ENCODE data around the gene TBC1D10A. TPM values are rescaled to one million over a fixed set of nuclear protein-coding genes. Genes with fewer than 3 reads are reported as not detected.

Gene TBC1D10A
- total RNA-seq, 1 experiment from 2014 or later, result 8.4 TPM

DNA sequence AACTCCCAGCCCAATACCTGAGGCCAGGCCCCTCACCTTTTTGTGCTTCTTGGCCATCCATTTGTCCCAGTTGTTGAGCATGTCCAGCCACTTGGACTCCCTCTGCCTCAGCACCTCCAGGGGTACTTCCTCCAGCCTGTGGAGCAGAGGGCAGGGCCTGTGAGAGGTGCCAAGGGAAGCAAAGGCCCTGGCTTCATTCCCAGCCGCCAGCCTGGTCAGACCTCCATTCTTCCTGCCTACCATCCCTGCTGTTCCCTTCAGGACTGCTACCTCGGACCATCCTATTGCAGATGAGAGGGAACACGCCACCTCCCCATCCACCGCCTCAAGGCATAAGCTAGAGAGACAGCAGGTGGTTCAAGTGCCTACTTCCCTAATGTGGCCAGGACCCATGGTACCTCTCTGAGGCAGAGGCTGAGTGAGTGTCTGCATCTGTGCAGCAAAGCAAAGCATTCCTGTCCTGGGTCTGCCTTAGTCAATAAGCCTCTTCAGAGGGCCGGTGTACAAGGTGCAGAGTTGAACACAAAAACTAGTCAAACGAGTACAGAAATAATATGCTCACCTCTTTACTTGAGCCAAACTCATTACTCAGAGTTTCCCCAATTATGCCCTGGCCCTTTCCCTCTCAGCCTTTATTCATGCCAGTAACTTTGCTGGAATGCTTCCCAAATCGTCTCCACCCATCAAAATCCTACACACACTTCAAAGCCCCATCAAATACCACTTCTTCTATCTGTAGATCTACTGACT lies 22.1 kb downstream of the TBC1D10A start:
- no CpG with 5 or more reads among the region's 7 CpGs for WGBS (ENCODE audit: extremely low coverage, insufficient read length, low lambda C conversion rate)

More for the DNA sequence above, 22.1 kb downstream of the TBC1D10A start:
- Histone ChIP-seq H3T11ph (ENCODE audit: low read length) (no peak overlapping the region), H2AFZ (ENCODE audit: low read length) (no peak overlapping the region), H3K27ac (ENCODE audit: insufficient read length, low read depth, low read length) (no peak overlapping the region), H4K20me1 (ENCODE audit: control insufficient read depth, insufficient read depth, insufficient read length) (no peaks in the 10 kb centered on the region), H3K27me3 (ENCODE audit: insufficient read depth, low read length) (no peaks in the 10 kb centered on the region), H3K23me2 (ENCODE audit: insufficient read length, low read depth, low read length, poor library complexity, severe bottlenecking) (no peaks in the 10 kb centered on the region), H3K4me2 (ENCODE audit: insufficient read depth, insufficient read length, low read length) (no peak overlapping the region), H2BK120ac (ENCODE audit: low read depth, low read length, poor library complexity, severe bottlenecking) (no peak overlapping the region), H4K91ac (ENCODE audit: insufficient read length, low read depth, low read length) (no peak overlapping the region), H2BK15ac (ENCODE audit: low read depth, low read length) (no peak overlapping the region), H3K23ac (ENCODE audit: insufficient read length, low read depth, low read length) (no peak overlapping the region), H3K9ac (ENCODE audit: extremely low read depth, insufficient read length, low read length) (no peak overlapping the region), H2BK5ac (ENCODE audit: insufficient read length, low read length) (no peak overlapping the region), H3K79me2 (ENCODE audit: insufficient read depth, low read length) (no peaks in the 10 kb centered on the region), H2AK5ac (ENCODE audit: insufficient read length, low read length) (no peak overlapping the region), H2BK12ac (ENCODE audit: insufficient read length, low read depth, low read length) (no peak overlapping the region), H4K5ac (ENCODE audit: insufficient read length, low read depth, low read length) (no peak overlapping the region), H3K56ac (ENCODE audit: insufficient read length, low read depth, low read length) (no peak overlapping the region), H3K18ac (ENCODE audit: insufficient read length, low read depth, low read length) (no peak overlapping the region), H3K4me1 (ENCODE audit: insufficient read depth, low read length) (no peaks in the 10 kb centered on the region), H4K8ac (replicated peaks; ENCODE audit: insufficient read length, low read depth, low read length) (no peak overlapping the region), H3K9me3 (ENCODE audit: control insufficient read depth, low read depth, low read length) (no peaks in the 10 kb centered on the region), H3K79me1 (ENCODE audit: insufficient read depth, low read depth, low read length, poor library complexity, severe bottlenecking) (no peaks in the 10 kb centered on the region), H3K4ac (ENCODE audit: low read depth, low read length) (no peak overlapping the region), H2BK20ac (ENCODE audit: low read depth, low read length, poor library complexity, severe bottlenecking) (no peak overlapping the region), H3K14ac (ENCODE audit: insufficient read depth, low read length) (no peak overlapping the region)
- H3K9me3 Mint-ChIP-seq, result no peaks in the 10 kb centered on the region
- peaks cover 4 to 8% of the 10 kb centered on the region in 2 experiments; a peak in 3 of 4 replicates for H3K4me1 Mint-ChIP-seq
- H3K36me3 Mint-ChIP-seq (ENCODE audit: insufficient read depth in 1 of 3, low read depth in 3 of 3), result peaks cover 0 to 5% (median 0%) of the 10 kb centered on the region in 3 experiments; a peak in 1 of 7 replicates
- H3K4me3 Mint-ChIP-seq, result no peak overlapping the region
- H3K27me3 Mint-ChIP-seq (ENCODE audit: low read depth), result no peaks in the 10 kb centered on the region; the same call in 1 of the 2 replicates
- TF ChIP-seq, protein P1, sequence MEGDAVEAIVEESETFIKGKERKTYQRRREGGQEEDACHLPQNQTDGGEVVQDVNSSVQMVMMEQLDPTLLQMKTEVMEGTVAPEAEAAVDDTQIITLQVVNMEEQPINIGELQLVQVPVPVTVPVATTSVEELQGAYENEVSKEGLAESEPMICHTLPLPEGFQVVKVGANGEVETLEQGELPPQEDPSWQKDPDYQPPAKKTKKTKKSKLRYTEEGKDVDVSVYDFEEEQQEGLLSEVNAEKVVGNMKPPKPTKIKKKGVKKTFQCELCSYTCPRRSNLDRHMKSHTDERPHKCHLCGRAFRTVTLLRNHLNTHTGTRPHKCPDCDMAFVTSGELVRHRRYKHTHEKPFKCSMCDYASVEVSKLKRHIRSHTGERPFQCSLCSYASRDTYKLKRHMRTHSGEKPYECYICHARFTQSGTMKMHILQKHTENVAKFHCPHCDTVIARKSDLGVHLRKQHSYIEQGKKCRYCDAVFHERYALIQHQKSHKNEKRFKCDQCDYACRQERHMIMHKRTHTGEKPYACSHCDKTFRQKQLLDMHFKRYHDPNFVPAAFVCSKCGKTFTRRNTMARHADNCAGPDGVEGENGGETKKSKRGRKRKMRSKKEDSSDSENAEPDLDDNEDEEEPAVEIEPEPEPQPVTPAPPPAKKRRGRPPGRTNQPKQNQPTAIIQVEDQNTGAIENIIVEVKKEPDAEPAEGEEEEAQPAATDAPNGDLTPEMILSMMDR (conservative IDR thresholded peaks at IDR 0.05), result no peak
- H3K27ac Mint-ChIP-seq, result no peak overlapping the region
- no peak for DNase-seq

Measured in H9 (cell line).